GM19395 (cell line): ENCODE results near the gene SVOPL.

Experiments used
- ATAC-seq: cut with Tn5 transposase; IDR thresholded peaks from one replicate; pipeline ENCODE4 v1.9.1; 2021; ENCODE audit warnings: mild to moderate bottlenecking, moderate library complexity; ENCODE audit not compliant: unreplicated experiment

SVOPL gene

DNA sequence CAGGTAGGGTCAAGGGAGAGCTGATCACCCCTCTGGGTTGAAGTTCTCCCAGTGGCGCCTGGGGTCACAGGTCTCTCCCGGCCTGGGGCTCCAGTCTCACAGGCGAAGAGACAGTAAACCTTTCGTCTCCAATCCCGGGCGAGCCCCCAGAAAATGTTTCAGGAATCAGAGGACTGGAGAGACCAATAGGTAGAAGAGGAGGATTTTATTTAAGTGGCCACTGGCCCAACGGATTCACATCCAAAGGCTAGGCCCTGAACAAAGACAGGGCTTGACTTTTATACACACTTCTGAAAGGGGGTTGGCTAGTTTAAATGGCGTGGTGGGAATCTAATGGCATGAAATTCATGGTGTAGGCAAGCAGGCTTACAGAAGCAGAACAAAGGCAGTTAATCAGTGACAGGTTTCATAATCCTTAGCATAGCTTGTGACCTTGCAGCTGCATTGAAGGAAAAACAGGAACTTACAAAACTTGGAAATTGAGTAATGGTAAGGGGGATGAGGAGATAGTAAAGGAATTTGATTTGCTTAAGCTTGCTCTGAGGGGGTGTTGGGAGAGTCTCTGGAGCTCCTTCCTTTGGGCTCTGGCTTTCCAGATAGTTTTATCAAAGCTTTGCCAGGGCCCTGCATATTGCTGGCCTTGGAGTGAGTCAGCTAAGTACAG is 135.6 kb downstream of the SVOPL start:
- no peak for ATAC-seq

DNA sequence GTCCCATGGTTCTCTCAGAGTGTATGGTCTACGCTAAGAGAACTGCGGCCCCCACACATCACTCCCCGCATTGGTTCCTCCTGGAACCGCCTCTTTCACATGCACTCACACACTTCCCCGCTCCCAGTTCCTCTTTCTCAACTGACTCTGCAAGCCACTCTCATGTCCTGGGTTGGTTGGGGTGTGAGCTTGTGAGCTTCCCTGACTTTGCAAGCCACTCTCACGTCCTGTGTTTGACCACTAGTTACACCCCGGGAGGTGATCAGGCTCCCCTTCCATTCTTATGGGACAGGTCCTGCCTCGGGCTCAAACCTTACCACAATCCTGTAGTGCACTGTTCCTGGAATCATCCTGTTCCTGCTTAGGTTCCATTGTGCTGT is 136.1 kb downstream of the SVOPL start:
- no peak for ATAC-seq

GRCh38 chr7:138564365-138564764 is 136.8 kb downstream of the SVOPL start:
- no peak for ATAC-seq

DNA sequence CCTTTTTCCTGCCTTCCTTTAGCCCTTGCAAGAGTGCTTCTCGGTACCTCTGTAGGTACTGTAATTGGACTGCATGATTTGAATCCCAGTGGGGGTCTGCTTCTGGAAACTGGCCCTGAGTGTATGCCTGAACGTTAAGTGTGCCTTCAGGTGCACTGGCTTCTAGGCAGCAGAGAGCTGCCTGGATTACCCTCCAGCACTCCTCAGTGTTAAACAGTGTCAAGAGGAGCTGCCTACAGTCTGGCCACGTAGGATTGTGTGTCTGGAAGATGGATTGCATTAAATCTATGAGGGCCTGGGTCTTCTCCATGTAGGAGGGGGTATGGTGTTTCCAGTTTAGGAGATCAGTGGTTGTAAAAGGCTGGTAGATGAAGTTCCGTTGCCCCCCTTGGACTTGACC is 137.4 kb downstream of the SVOPL start:
- ATAC-seq, result no peak

GRCh38 chr7:138559448-138559847 is 141.7 kb downstream of the SVOPL start:
- no peak for ATAC-seq

DNA sequence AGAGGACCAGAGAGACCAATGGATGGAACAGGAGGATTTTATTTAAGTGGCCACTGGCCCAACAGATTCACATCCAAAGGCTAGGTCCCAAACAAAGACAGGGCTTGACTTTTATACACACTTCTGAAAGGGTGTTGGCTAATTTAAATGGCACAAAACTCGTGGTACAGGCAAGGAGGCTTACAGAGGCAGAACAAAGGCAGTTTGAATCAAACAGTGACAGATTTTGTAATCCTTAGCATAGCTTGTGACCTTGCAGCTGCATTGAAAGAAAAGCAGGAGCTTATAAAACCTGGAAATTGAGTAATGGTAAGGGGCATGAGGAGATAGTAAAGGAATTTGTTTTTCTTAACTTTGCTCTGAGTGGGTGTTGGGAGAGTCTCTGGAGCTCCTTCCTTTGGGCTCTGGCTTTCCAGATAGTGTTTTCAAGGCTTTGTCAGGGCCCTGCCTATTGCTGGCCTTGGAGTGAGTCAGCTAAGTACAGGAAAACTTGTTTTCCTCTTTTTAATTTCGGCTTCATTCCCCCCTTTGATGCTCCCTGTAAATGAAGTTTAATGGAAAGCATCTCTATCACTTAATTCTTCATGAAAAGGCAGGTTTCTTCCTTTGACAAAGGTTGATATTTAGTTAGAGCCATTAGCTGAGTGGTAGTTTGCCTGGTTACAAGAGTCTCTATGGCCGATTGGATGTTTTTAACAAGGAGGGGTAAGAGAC is 144.2 kb downstream of the SVOPL start:
- ATAC-seq, result no peak

GRCh38 chr7:138555684-138556083 is 145.5 kb downstream of the SVOPL start:
- ATAC-seq, result no peak

DNA sequence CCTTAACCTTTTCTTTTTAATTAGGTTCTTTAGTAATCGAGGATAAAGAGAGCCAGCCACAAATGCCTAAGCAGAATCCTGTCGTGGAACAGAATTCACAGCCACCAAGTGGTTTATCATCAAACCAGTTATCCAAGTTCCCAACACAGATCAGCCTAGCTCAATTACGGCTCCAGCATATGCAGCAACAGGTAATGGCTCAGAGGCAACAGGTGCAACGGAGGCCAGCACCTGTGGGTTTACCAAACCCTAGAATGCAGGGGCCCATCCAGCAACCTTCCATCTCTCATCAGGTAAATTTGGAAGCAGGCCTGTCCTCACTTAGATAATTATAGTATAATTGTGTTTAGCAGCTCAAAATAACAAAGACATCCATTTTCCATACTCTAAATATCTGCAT is 146.5 kb downstream of the SVOPL start:
- no peak for ATAC-seq

DNA sequence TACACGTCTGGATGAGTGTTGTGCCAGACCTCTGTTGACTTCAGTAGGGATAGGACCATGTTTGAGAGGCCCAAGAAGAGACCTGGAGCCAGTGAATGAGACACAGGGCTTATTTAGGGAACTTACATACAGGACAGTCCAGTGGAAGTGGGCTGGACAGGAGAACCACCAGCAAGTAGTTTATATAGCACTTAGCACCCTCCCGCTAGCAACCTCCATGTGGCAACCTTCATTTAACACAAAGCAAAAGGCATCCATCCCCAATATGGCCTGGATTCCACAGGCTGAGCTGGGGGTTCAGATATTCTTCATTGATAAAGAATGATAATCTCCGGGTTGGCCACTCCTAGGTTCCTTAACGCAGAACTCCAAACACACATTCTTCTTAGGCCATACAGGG is 147.4 kb downstream of the SVOPL start:
- ATAC-seq, result no peak

DNA sequence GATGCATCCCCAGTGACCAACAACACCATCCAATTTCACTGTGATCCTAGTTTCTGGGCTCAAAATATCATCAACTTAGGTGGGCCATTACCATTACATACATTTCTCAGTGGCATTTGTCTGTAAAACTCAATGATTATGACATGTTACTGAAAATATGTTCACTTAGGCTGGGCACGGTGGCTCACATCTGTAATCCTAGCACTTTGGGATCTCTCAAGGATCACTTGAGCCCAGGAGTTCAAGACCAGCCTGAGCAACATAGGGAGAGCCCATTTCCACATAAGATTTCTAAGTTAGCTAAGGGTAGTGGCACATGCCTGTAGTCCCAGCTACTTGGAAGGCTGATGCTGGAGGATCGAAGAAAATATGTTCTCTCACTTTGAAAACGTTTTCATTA is 150.1 kb downstream of the SVOPL start:
- no peak for ATAC-seq

GRCh38 chr7:138550337-138550736 is 150.8 kb downstream of the SVOPL start:
- no peak for ATAC-seq

DNA sequence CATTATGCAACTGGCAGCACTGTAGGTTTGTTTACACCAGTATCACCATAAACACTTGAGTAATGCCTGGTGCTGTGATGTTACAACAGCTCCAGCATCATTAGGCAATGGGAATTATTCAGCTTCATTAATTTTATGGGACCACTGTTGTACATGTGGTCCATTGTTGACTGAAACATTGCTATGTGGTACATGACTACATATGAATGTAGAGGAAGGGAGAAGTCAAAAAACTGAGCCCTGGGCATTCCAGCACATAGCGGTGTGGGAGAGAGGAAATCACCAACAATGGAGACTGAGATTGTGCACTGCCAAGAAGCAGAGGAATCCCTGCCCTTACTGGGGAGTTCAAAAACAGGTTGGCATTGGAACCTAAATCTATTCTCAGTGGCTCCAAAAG is 152.1 kb downstream of the SVOPL start:
- no peak for ATAC-seq

- no peak for ATAC-seq
These were observed 154.3 kb downstream of the SVOPL start for GRCh38 chr7:138546829-138547228.

DNA sequence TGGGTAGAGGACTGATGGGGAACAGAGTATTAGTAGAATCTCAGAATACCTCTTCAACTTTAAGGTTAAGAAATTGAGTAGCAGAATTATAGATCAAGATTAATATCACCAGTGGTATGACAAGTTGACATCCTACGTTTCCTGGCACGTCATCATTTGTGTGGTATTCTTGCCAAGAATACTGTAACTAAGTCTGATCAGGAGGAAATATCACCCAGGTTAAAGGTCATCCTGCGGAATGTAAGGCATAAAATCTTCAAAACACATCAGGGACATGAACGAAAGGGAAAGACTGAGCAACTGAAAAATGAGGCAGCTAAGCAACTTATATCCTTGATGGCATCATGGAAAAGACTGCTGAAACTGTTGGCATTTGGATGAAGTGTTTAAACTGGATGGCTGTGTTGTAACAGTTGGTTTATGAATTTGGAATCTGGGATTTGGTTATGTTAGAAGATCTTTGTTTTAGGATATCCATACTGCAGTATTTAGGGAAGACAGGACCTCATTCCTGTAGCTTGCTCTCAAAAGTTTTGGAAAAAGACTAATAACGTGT is 155.0 kb downstream of the SVOPL start:
- no peak for ATAC-seq

DNA sequence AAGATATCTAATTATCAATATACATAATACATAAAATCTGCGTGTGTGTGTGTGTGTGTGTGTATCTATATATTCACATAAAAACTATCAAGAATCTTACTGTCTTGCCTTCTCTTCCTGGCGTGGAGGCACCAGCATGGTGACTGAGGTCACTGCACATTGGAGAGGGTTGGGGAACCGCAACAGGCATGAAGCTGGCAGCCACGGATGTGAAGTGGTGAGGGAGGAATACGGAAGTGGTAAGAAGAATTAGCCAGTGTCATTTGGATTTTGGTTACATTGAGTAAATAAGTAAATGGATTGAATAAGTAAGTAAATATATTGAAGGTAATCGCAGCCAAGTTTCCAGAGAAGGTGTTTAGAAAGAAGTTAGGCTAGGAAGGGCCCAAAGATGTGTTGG is 156.0 kb downstream of the SVOPL start:
- no peak for ATAC-seq
